ENCODE data around the gene FA2H. TPM values are rescaled to one million over a fixed set of nuclear protein-coding genes. Genes with fewer than 3 reads are reported as not detected.

FA2H gene
- total and polyA plus RNA-seq, 8 donors, result 2.2 to 6.4 (median 4.1) TPM

GRCh38 chr16:74749291-74750055, 25.1 kb downstream of the FA2H start:
- TF ChIP-seq CTCF (IDR thresholded peaks at IDR 0.05), result no peak
- ATAC-seq, result no peak
- Histone ChIP-seq H3K4me3 (no peak overlapping the region), H3K4me1 (no peaks in the 10 kb centered on the region), H3K27me3 (no peaks in the 10 kb centered on the region), H3K9me3 (no peaks in the 10 kb centered on the region), H3K36me3 (no peaks in the 10 kb centered on the region), H3K27ac (no peak overlapping the region)
- 77 to 78% methylated on average over 20 of the region's 20 CpGs for WGBS, 2 donors
- DNase-seq, result no peak
- FAIRE-seq, result no peak
- intact Hi-C loops (cut with DNase I), result no loop called here

GRCh38 chr16:74748616-74749026, 26.0 kb downstream of the FA2H start:
- DNase-seq (peak in 1 of 6 donors; percentile 39), ATAC-seq (no peak), FAIRE-seq (no peak)
- H3K36me3 ChIP-seq, result no peaks in the 10 kb centered on the region
- no peaks in the 10 kb centered on the region for H3K27me3 ChIP-seq
- H3K4me3 ChIP-seq, result no peak overlapping the region
- no peak for TF ChIP-seq CTCF (IDR thresholded peaks at IDR 0.05)
- intact Hi-C loops (cut with DNase I), result no loop called here
- no peak overlapping the region for H3K27ac ChIP-seq
- WGBS, 2 donors, result 88% methylated on average over 19 of the region's 19 CpGs
- no peaks in the 10 kb centered on the region for H3K9me3 ChIP-seq
- peaks cover 0 to 4% (median 0%) of the 10 kb centered on the region in 3 donors for H3K4me1 ChIP-seq

- FAIRE-seq (no peak), ATAC-seq (no peak), DNase-seq (peak in 1 of 6 donors; percentile 44)
- no peak overlapping the region for H3K27ac ChIP-seq
- no peaks in the 10 kb centered on the region for H3K9me3 ChIP-seq
- TF ChIP-seq CTCF (IDR thresholded peaks at IDR 0.05), result no peak
- H3K36me3 ChIP-seq, result no peaks in the 10 kb centered on the region
- H3K27me3 ChIP-seq, result no peaks in the 10 kb centered on the region
- intact Hi-C loops (cut with DNase I), result no loop called here
- peaks cover 0 to 9% (median 5%) of the 10 kb centered on the region in 3 donors for H3K4me1 ChIP-seq
- WGBS, 2 donors, result 85 to 92% methylated on average over 31 to 32 of the region's 32 CpGs
- H3K4me3 ChIP-seq, result no peak overlapping the region
Measured at GRCh38 chr16:74747716-74748615, 26.7 kb downstream of the FA2H start.

GRCh38 chr16:74745926-74746325, 28.7 kb downstream of the FA2H start:
- Histone ChIP-seq H3K27me3 (no peaks in the 10 kb centered on the region), H3K27ac (no peak overlapping the region), H3K4me1 (peaks cover 0 to 16% (median 12%) of the 10 kb centered on the region in 3 donors), H3K36me3 (no peaks in the 10 kb centered on the region), H3K9me3 (no peaks in the 10 kb centered on the region), H3K4me3 (no peak overlapping the region)
- TF ChIP-seq CTCF (IDR thresholded peaks at IDR 0.05), result no peak
- DNase-seq (no peak), FAIRE-seq (no peak), ATAC-seq (no peak)
- WGBS, 2 donors, result 81 to 87% methylated on average over 7 of the region's 7 CpGs
- intact Hi-C loops (cut with DNase I), result no loop called here

All from pancreas (tissue), 10 donors.